ENCODE results near the gene NPTX1. TPM values are rescaled to one million over a fixed set of nuclear protein-coding genes. Genes with fewer than 3 reads are reported as not detected.

The NPTX1 gene
- total RNA-seq, 4 donors from 2014 or later, result 1.1 to 2.6 (median 2.3) TPM

DNA sequence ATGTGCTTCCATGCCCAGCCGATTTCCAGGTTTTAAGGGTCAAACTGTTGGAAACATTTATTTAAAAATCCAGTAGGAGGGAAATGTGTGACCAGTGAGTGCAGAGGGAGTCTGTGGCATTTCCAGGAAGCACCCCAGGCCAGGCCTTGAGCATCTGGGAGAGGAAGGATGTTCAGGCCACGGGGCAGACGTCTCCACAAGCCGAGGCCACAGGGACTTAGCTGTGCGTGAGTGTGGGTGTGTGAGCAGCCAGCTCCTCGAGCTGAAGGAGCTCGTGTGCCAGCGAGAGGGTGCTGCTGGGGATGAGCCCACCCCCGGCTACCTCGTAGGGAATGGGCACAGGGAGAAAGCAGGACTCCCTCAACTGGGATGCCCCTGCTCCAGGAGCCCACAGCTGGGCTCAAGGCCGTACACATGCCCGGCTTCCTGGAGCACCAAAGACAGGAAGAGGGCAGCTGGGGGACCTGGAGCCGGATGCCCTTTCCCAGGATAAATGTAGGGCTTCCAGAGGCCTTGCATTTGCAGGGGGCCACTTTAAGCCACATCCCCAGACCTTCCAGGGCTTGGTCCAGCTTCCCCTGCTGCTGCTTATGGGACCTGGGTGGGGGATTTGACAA is 12.5 kb downstream of the NPTX1 start:
- TF ChIP-seq, protein P1, sequence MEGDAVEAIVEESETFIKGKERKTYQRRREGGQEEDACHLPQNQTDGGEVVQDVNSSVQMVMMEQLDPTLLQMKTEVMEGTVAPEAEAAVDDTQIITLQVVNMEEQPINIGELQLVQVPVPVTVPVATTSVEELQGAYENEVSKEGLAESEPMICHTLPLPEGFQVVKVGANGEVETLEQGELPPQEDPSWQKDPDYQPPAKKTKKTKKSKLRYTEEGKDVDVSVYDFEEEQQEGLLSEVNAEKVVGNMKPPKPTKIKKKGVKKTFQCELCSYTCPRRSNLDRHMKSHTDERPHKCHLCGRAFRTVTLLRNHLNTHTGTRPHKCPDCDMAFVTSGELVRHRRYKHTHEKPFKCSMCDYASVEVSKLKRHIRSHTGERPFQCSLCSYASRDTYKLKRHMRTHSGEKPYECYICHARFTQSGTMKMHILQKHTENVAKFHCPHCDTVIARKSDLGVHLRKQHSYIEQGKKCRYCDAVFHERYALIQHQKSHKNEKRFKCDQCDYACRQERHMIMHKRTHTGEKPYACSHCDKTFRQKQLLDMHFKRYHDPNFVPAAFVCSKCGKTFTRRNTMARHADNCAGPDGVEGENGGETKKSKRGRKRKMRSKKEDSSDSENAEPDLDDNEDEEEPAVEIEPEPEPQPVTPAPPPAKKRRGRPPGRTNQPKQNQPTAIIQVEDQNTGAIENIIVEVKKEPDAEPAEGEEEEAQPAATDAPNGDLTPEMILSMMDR (IDR thresholded peaks at IDR 0.05), result no peak
- TF ChIP-seq POLR2A (IDR thresholded peaks at IDR 0.05), result no peak
- no peak overlapping the region for H3K4me3 ChIP-seq (ENCODE audit: low read depth, poor library complexity, severe bottlenecking)
- DNase-seq (ENCODE audit: low spot score in 2 of 2), result no peak
- WGBS, 2 donors, result 73 to 74% methylated on average over 12 to 13 of the region's 13 CpGs
- intact Hi-C loops (cut with DNase I; ENCODE audit: low total_unique reads), result no loop called here

DNA sequence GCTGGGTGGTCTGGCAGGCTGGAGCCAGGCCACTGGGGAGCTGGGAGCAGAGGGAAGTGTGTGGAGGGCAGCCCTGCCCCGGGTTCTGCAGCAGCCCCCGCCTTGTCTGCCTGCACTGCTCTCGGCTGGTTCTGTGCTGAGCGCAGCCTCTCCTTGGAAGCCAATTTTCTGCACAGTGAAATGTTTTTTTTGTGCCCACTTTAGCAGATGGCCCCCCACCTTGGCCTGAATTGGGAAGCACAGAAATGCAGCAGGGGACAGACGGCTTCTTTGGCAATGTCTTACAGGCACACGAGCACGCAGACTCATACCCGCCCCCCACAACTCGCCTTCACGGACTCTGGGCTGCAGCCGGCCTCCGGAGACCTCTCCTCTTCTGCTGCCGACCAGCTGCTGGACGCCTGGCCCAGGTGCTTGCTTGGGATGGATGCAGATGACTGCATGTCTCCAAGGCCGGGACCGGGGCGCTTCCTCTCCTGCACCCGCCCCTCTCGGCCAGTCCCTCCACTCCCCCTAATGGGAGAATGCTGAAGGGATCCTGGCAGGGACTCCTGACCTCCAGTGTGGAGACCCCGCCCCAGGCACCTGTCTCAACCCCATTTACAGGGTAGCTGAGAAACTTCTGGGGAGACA is 14.8 kb downstream of the NPTX1 start:
- 69 to 72% methylated on average over 20 of the region's 20 CpGs for WGBS, 2 donors
- H3K4me3 ChIP-seq (ENCODE audit: low read depth, poor library complexity, severe bottlenecking), result no peak overlapping the region
- intact Hi-C loops (cut with DNase I; ENCODE audit: low total_unique reads), result no loop called here
- no peak for DNase-seq (ENCODE audit: low spot score in 2 of 2)
- TF ChIP-seq POLR2A (IDR thresholded peaks at IDR 0.05), result no peak
- TF ChIP-seq, protein P1 (IDR thresholded peaks at IDR 0.05), result no peak

DNA sequence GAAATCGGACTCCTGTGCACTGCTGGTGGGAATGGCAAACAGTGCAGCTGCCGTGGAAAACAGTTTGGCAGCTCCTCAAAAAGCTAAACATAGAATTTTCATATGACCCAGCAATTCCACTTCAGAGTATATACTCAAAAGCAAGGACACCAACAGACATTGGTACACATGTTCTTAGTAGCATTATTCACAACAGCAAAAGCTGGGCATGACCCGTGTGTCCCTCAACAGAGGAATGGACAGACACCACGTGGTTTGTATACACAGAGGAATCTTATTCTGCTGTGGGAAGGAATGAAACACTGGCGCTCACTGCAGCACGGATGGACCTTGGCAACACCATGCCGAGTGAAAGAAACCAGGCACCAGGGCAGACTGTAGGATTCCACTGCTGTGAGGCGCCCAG is 16.0 kb downstream of the NPTX1 start:
- no peak overlapping the region for H3K4me3 ChIP-seq (ENCODE audit: low read depth, poor library complexity, severe bottlenecking)
- intact Hi-C loops (cut with DNase I; ENCODE audit: low total_unique reads), result no loop called here
- WGBS, 2 donors, result 59 to 70% methylated on average over 8 of the region's 8 CpGs
- no peak for DNase-seq (ENCODE audit: low spot score in 2 of 2)
- TF ChIP-seq POLR2A (IDR thresholded peaks at IDR 0.05), result no peak
- TF ChIP-seq, protein P1 (IDR thresholded peaks at IDR 0.05), result no peak

DNA sequence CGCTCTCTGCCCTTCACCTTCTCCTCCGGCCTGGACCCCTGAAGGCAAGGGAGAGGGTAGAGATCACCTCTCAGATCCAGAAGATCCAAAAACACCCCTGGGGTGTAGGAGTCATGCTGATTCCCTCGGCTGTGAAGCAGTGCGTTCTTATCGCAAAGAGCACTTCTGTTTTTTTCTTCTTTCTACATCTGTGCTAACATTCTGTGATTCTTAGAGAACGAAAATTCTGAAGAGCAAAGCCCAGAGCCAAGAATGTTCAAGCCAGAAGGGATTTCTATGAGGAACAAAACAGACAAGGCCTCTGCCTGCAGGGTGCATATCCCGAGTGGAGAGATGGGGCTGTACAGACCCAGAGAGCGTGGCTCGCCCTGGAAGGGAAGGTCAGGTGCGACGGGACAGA is 17.2 kb downstream of the NPTX1 start:
- DNase-seq (ENCODE audit: low spot score in 2 of 2), result no peak
- H3K4me3 ChIP-seq (ENCODE audit: low read depth, poor library complexity, severe bottlenecking), result no peak overlapping the region
- WGBS, 2 donors, result 75 to 77% methylated on average over 11 of the region's 11 CpGs
- intact Hi-C loops (cut with DNase I; ENCODE audit: low total_unique reads), result no loop called here
- TF ChIP-seq, protein P1 (IDR thresholded peaks at IDR 0.05), result no peak
- TF ChIP-seq POLR2A (IDR thresholded peaks at IDR 0.05), result no peak

DNA sequence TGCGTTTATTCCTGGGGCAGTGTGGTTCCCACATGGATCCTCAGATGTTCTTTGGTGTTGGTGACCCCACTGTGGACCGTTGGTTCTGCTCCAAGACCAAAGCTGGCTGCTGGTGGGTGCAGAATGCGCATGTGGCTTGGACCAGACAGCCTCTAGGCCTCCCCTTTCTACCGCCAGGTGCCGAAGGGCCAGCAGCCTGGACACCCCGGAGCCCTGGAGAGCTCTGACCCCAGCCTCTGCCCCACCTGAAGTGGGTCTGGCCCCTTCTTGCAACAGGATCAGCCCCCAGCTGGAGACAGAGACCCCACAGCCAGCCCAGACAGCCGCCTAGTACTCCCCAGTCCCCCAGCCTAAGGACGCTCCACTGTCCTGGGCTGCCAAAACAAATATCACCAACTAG is 18.4 kb downstream of the NPTX1 start:
- intact Hi-C loops (cut with DNase I; ENCODE audit: low total_unique reads), result no loop called here
- no peak for DNase-seq (ENCODE audit: low spot score in 2 of 2)
- TF ChIP-seq, protein P1 (IDR thresholded peaks at IDR 0.05), result no peak
- TF ChIP-seq POLR2A (IDR thresholded peaks at IDR 0.05), result no peak
- H3K4me3 ChIP-seq (ENCODE audit: low read depth, poor library complexity, severe bottlenecking), result no peak overlapping the region
- 88 to 90% methylated on average over 8 of the region's 8 CpGs for WGBS, 2 donors

All from lower leg skin (tissue), 4 donors.